DND-41 (cell line): ENCODE results near the gene RIPK4.
"Not testable (repeated sequence)": the region's sequence is repeated elsewhere in the genome, so short reads cannot be mapped to it uniquely, and the experiment has no call there.

ENCODE experiments used
- ATAC-seq: fragments of 200-7000 bp; cut with Tn5 transposase; 3 replicates; pipeline ENCODE4 v1.9.1; 2021; ENCODE audit warnings: low read depth; ENCODE audit not compliant: insufficient read depth
- DNase-seq: peaks from one replicate; pipeline ENCODE4 v3.0.0-alpha.2; 2020
- H2AFZ ChIP-seq: 2 replicates; pipeline ENCODE4 v1.6.0; 2012; ENCODE audit warnings: low read depth, low read length
- H3K27ac ChIP-seq: 2 replicates; pipeline ENCODE4 v1.5.1; 2012; ENCODE audit warnings: low read length, inconsistent platforms
- H3K27me3 ChIP-seq: fragments of 200-600 bp; sonication (generic); 2 replicates; pipeline ENCODE4 v1.6.0; 2012; ENCODE audit warnings: low read length, mild to moderate bottlenecking, inconsistent platforms; ENCODE audit not compliant: insufficient read depth, poor library complexity
- H3K36me3 ChIP-seq: 2 replicates; pipeline ENCODE4 v1.5.1; 2012; ENCODE audit warnings: low read length, inconsistent platforms; ENCODE audit not compliant: insufficient read depth
- H3K4me1 ChIP-seq: 2 replicates; pipeline ENCODE4 v1.5.1; 2012; ENCODE audit warnings: mild to moderate bottlenecking, low read length; ENCODE audit not compliant: insufficient read depth
- H3K4me2 ChIP-seq: 2 replicates; pipeline ENCODE4 v1.6.0; 2012; ENCODE audit warnings: mild to moderate bottlenecking, moderate library complexity, low read length, inconsistent platforms; ENCODE audit not compliant: insufficient read depth
- H3K4me3 ChIP-seq, 2 experiments: fragments of 200-600 bp in 1 of 2; shearing (Covaris generic) in 1 of 2; 2 replicates each; pipeline ENCODE4 v1.5.1; 2012 to 2016; ENCODE audit warnings: inconsistent platforms in 2 of 2, low read length in 2 of 2, mild to moderate bottlenecking in 2 of 2, low read depth in 1 of 2, moderate library complexity in 1 of 2
- H3K79me2 ChIP-seq: 2 replicates; pipeline ENCODE4 v1.6.0; 2012; ENCODE audit warnings: low read length, inconsistent platforms; ENCODE audit not compliant: insufficient read depth
- H3K9ac ChIP-seq: 2 replicates; pipeline ENCODE4 v1.6.0; 2012; ENCODE audit warnings: low read depth, mild to moderate bottlenecking, inconsistent platforms, low read length, moderate library complexity
- H3K9me3 ChIP-seq: 2 replicates; pipeline ENCODE4 v1.5.1; 2012; ENCODE audit warnings: low read length, moderate library complexity, mild to moderate bottlenecking, inconsistent platforms; ENCODE audit not compliant: insufficient read depth, severe bottlenecking
- H4K20me1 ChIP-seq: 2 replicates; pipeline ENCODE4 v1.6.0; 2012; ENCODE audit warnings: low read length; ENCODE audit not compliant: insufficient read depth
- EZH2 ChIP-seq: IDR thresholded peaks from 3 replicates; pipeline ENCODE4 v1.6.1; 2012; ENCODE audit warnings: borderline replicate concordance, low read depth, mild to moderate bottlenecking, moderate library complexity, low read length, inconsistent platforms; ENCODE audit not compliant: severe bottlenecking
- TF ChIP-seq, protein P1 (sequence below): IDR thresholded peaks from 2 replicates; pipeline ENCODE4 v1.5.1; 2012; ENCODE audit warnings: borderline replicate concordance, low read length, moderate library complexity, mild to moderate bottlenecking; ENCODE audit not compliant: poor library complexity, severe bottlenecking; ENCODE audit errors: extremely low read depth

RIPK4 gene

DNA sequence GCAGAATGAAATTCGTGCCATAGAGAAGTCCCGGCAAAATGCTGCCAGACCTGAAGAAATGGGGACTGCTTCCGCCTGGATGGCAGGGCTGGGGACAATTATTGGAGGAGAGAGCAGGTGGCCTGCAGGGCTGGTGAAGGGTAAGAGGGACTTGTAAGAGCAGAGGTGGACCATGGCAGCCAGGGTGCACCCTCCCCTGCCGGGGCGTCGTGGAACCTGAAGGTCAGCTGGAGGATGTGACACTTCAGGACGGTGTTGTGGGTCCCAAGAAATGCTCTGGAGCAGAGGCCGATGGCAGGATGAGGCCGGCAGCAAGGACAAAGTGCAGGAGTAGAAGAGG is 40.3 kb downstream of the RIPK4 start:
- Histone ChIP-seq H2AFZ (no peak overlapping the region), H3K4me2 (no peak overlapping the region), H3K4me1 (no peaks in the 10 kb centered on the region), H3K9me3 (no peaks in the 10 kb centered on the region), H3K79me2 (no peaks in the 10 kb centered on the region), H3K9ac (no peak overlapping the region), H3K27ac (no peak overlapping the region), H4K20me1 (no peaks in the 10 kb centered on the region), H3K27me3 (no peaks in the 10 kb centered on the region), H3K36me3 (no peaks in the 10 kb centered on the region), H3K4me3 (no peak overlapping the region)
- TF ChIP-seq EZH2: no peak
- TF ChIP-seq, protein P1, sequence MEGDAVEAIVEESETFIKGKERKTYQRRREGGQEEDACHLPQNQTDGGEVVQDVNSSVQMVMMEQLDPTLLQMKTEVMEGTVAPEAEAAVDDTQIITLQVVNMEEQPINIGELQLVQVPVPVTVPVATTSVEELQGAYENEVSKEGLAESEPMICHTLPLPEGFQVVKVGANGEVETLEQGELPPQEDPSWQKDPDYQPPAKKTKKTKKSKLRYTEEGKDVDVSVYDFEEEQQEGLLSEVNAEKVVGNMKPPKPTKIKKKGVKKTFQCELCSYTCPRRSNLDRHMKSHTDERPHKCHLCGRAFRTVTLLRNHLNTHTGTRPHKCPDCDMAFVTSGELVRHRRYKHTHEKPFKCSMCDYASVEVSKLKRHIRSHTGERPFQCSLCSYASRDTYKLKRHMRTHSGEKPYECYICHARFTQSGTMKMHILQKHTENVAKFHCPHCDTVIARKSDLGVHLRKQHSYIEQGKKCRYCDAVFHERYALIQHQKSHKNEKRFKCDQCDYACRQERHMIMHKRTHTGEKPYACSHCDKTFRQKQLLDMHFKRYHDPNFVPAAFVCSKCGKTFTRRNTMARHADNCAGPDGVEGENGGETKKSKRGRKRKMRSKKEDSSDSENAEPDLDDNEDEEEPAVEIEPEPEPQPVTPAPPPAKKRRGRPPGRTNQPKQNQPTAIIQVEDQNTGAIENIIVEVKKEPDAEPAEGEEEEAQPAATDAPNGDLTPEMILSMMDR: no peak
- DNase-seq (no peak), ATAC-seq (no peak)

DNA sequence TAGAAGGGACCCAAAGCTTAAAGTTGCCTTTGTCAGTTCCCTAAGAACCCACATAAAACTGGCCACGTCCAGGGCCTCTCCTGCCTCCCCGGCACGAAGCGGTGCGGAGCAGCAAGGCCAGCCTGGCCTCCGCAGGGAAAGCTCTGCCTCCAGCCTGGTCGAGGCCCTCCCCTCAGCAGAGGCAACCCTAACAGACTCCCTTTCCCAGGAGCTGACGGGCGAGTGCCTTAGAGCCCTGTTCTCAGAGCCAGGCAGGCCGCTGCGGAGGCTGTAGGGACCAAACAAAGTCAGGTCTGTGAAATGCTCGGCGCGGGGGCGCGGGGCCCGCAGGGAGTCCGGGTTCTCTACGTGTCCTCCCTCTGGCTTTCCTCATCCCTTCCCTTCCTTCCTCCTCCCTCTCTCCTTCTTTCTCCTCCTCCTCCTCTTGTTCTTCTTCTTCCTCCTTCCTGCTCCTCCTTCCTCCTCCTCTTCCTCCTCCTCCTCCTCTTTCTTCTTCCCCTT is 40.7 kb downstream of the RIPK4 start:
- no peaks in the 10 kb centered on the region for H3K36me3 ChIP-seq
- H3K4me1 ChIP-seq: no peaks in the 10 kb centered on the region
- DNase-seq (no peak), ATAC-seq (no peak)
- no peaks in the 10 kb centered on the region for H3K27me3 ChIP-seq
- no peaks in the 10 kb centered on the region for H4K20me1 ChIP-seq
- H3K9me3 ChIP-seq: no peaks in the 10 kb centered on the region
- no peaks in the 10 kb centered on the region for H3K79me2 ChIP-seq
- H3K9ac ChIP-seq: no peak overlapping the region
- H3K27ac ChIP-seq: no peak overlapping the region
- H2AFZ ChIP-seq: no peak overlapping the region
- no peak overlapping the region for H3K4me3 ChIP-seq
- H3K4me2 ChIP-seq: no peak overlapping the region
- TF ChIP-seq, protein P1: no peak
- no peak for TF ChIP-seq EZH2

DNA sequence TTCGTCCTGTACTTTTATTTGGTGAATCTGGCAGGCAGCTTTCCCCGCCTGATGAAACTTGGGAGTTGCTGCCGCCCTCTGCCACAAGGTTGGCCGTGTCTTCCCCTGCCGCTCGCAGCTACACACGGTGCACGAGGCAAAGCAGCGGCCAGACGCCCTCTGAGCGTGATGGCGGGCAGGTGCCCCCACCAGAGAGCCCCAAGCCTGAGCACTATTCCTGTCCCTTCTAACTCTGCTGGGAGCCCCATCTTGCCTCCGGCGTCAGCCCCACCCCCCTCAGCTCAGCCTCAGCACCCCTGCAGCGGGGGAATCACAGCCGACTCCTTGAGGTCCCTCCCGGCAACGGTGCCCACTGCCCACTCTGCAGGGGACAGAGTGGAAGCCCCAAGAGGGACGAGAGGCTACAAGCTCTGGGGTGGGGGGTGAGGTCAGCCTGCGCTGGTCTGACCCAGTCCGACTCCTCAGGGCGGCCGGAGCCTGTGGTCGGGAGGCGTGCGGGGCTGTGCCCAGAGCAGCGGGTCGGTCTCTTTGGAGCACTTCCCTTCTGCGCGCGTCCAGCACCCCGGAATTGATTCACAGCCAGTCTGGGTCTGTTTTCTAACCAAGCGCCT is 41.3 kb downstream of the RIPK4 start:
- Histone ChIP-seq H4K20me1 (no peaks in the 10 kb centered on the region), H3K4me3 (no peak overlapping the region), H3K27me3 (no peaks in the 10 kb centered on the region)

DNA sequence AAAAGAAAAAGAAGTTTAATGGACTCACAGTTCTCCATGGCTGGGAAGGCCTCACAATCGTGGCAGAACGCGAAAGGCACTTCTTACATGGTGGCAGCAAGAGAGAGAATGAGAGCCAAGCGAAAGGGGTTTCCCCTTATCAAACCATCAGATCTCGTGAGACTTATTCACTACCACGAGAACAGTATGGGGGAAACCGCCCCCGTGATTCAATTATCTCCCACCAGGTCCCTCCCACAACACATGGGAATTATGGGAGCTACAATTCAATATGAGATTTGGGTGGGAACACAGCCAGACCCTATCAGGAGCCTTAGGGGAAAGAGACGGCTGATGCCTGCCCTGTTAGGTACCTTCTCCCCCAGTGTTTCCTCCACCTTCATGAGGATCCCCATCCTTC is 43.0 kb downstream of the RIPK4 start:
- not testable (repeated sequence) for H3K27me3 ChIP-seq, H3K27ac ChIP-seq, H3K9me3 ChIP-seq, H3K4me3 ChIP-seq, ATAC-seq, H4K20me1 ChIP-seq, H2AFZ ChIP-seq, H3K79me2 ChIP-seq, DNase-seq, H3K4me2 ChIP-seq, H3K36me3 ChIP-seq, H3K9ac ChIP-seq, H3K4me1 ChIP-seq

More for the DNA sequence above, 41.3 kb downstream of the RIPK4 start:
- no peaks in the 10 kb centered on the region for H3K79me2 ChIP-seq
- no peak overlapping the region for H2AFZ ChIP-seq
- ATAC-seq (no peak), DNase-seq (no peak)
- H3K27ac ChIP-seq: no peak overlapping the region
- H3K36me3 ChIP-seq: no peaks in the 10 kb centered on the region
- H3K9me3 ChIP-seq: no peaks in the 10 kb centered on the region
- no peak overlapping the region for H3K4me2 ChIP-seq
- TF ChIP-seq EZH2: no peak
- TF ChIP-seq, protein P1: no peak
- no peaks in the 10 kb centered on the region for H3K4me1 ChIP-seq
- H3K9ac ChIP-seq: no peak overlapping the region
